ENCODE data around the gene ZEB2. TPM values are rescaled to one million over a fixed set of nuclear protein-coding genes. Genes with fewer than 3 reads are reported as not detected.
A peak's percentile ranks its signal among the peaks of the same experiment; 100 is the strongest.

The ZEB2 gene
- total and polyA plus RNA-seq, 2 of the 13 experiments (the other 11 are each of a cell fraction or from before 2014, with no cell fraction given), result 0.07 TPM; not detected in 1

DNA sequence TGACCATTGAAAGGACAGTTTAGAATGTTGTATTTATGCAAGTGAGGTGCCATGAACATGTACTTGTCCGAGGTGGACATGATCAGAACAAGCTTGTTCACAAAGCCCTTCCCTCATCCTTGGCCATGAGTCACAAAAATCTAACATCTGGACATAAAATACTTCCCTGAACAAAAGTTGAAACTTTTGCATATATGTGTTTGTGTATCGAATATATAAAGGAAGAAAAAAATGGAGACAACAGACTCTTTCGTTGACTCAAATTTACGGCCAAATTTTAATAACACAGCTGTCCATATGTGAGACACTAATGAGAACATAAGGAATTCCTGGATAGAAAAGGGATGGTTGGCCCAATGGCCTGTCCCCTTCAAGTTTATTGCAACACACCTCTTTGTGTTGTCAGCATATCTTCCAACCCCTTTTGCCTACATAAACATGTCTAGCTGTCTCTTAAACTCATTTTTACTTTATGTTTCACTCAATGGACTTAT is 19.4 kb upstream of the ZEB2 start (continued):
- TF ChIP-seq ZNF460 (CRISPR knock-in tag; IDR thresholded peaks at IDR 0.05; ENCODE audit: borderline replicate concordance), result no peak
- peak; percentile 42; the same call in 1 of the 2 replicates for TF ChIP-seq CEBPB (IDR thresholded peaks at IDR 0.05; ENCODE audit: borderline replicate concordance, low read depth, low read length)
- no peak for TF ChIP-seq CBFB (CRISPR knock-in tag; IDR thresholded peaks at IDR 0.05)
- TF ChIP-seq, protein P1, sequence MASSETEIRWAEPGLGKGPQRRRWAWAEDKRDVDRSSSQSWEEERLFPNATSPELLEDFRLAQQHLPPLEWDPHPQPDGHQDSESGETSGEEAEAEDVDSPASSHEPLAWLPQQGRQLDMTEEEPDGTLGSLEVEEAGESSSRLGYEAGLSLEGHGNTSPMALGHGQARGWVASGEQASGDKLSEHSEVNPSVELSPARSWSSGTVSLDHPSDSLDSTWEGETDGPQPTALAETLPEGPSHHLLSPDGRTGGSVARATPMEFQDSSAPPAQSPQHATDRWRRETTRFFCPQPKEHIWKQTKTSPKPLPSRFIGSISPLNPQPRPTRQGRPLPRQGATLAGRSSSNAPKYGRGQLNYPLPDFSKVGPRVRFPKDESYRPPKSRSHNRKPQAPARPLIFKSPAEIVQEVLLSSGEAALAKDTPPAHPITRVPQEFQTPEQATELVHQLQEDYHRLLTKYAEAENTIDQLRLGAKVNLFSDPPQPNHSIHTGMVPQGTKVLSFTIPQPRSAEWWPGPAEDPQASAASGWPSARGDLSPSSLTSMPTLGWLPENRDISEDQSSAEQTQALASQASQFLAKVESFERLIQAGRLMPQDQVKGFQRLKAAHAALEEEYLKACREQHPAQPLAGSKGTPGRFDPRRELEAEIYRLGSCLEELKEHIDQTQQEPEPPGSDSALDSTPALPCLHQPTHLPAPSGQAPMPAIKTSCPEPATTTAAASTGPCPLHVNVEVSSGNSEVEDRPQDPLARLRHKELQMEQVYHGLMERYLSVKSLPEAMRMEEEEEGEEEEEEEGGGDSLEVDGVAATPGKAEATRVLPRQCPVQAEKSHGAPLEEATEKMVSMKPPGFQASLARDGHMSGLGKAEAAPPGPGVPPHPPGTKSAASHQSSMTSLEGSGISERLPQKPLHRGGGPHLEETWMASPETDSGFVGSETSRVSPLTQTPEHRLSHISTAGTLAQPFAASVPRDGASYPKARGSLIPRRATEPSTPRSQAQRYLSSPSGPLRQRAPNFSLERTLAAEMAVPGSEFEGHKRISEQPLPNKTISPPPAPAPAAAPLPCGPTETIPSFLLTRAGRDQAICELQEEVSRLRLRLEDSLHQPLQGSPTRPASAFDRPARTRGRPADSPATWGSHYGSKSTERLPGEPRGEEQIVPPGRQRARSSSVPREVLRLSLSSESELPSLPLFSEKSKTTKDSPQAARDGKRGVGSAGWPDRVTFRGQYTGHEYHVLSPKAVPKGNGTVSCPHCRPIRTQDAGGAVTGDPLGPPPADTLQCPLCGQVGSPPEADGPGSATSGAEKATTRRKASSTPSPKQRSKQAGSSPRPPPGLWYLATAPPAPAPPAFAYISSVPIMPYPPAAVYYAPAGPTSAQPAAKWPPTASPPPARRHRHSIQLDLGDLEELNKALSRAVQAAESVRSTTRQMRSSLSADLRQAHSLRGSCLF (CRISPR knock-in tag; IDR thresholded peaks at IDR 0.05; ENCODE audit: borderline replicate concordance), result no peak
- TF ChIP-seq ZEB1 (IDR thresholded peaks at IDR 0.05; ENCODE audit: insufficient replicate concordance, low read depth), result no peak
- TF ChIP-seq MAFK (conservative IDR thresholded peaks at IDR 0.05 in 1 of 2, IDR thresholded peaks at IDR 0.05 in 1 of 2; ENCODE audit: low read length in 2 of 2), result peak in 1 of 2 experiments; percentile 34; a peak in 1 of 4 replicates
- TF ChIP-seq BRD4 (CRISPR knock-in tag; IDR thresholded peaks at IDR 0.05), result no peak
- 0 out of 2 replicates have a peak, but pooled peaks have one; percentile 5 for TF ChIP-seq MAFF (IDR thresholded peaks at IDR 0.05; ENCODE audit: low read depth, low read length)

DNA sequence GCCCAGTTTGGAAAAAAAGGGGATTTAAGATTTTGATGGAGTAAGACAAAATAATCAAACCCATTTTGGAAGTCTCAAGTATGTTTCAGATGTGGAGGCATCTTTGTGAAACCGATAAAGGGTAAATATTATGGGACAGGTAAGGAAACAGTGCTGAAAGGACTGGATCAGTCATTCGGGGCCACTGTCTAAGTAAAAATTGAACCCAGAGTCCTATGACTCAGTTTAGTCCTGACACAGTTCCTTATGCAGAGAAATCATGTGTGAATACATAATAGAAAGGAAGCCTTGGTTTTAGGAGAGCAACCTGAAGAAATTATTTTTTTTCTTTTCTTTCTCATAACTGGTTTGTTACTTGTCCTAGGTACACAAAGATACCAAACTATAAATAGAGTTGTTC is 15.4 kb upstream of the ZEB2 start:
- H3K27me3 ChIP-seq (ENCODE audit: control insufficient read depth in 1 of 2, insufficient read depth in 2 of 2, low read length in 2 of 2), result 0 out of 5 replicates have a peak, but pooled peaks cover 0 to 13% of the 10 kb centered on the region in 2 experiments
- no peaks in the 10 kb centered on the region for H3K36me3 ChIP-seq (replicated peaks in 1 of 2; ENCODE audit: control insufficient read depth in 1 of 2, insufficient read depth in 2 of 2, low read length in 2 of 2)
- no peak overlapping the region for H3K9ac ChIP-seq (ENCODE audit: insufficient read depth, low read depth, low read length)
- no peak overlapping the region for H3K4me3 ChIP-seq (replicated peaks in 1 of 3; ENCODE audit: insufficient read depth in 1 of 3, low read depth in 2 of 3, low read length in 3 of 3)
- DNase-seq (ENCODE audit: low spot score), result no peak
- no peaks in the 10 kb centered on the region for H3K9me3 ChIP-seq (ENCODE audit: low read length)
- CTCF ChIA-PET (ENCODE audit: low intra/inter-chr PET ratio, low total read pairs), result no interaction called here
- POLR2A ChIA-PET, result no interaction called here
- no peaks in the 10 kb centered on the region for H4K20me1 ChIP-seq (ENCODE audit: insufficient read depth, low read length)
- no peak overlapping the region for H3K4me2 ChIP-seq (ENCODE audit: low read depth, low read length)
- H2AFZ ChIP-seq (ENCODE audit: low read length), result no peak overlapping the region
- WGBS (ENCODE audit: low lambda C conversion rate), result 1% methylated on average over 2 of the region's 2 CpGs
- no peaks in the 10 kb centered on the region for H3K4me1 ChIP-seq (ENCODE audit: insufficient read depth, low read length)
- intact Hi-C loops (cut with micrococcal nuclease; ENCODE audit: unreplicated experiment) (no loop called here), in situ Hi-C loops (cut with HindIII; ENCODE audit: extremely low pct_ligation_motif_present, low pct_unique_long_range_greater_than_20kb) (no loop called here)
- BruUV-seq (replicated peaks), result no TSS peak
- no peaks in the 10 kb centered on the region for H3K79me2 ChIP-seq (ENCODE audit: insufficient read depth, low read length)
- no peak for FAIRE-seq
- H3K27ac ChIP-seq (ENCODE audit: extremely low read length, insufficient read depth, low read length), result no peak overlapping the region
- ATAC-seq, result no peak
- TF ChIP-seq TRIM24 (CRISPR knock-in tag; IDR thresholded peaks at IDR 0.05) (no peak), HOXD1 (CRISPR knock-in tag; IDR thresholded peaks at IDR 0.05) (no peak), ZNF790 (CRISPR knock-in tag; IDR thresholded peaks at IDR 0.05; ENCODE audit: borderline replicate concordance) (no peak), ZNF674 (CRISPR knock-in tag; IDR thresholded peaks at IDR 0.05; ENCODE audit: low read depth) (no peak), ZFAT (CRISPR knock-in tag; conservative IDR thresholded peaks at IDR 0.05) (no peak), ZNF713 (CRISPR knock-in tag; IDR thresholded peaks at IDR 0.05) (no peak), ATRX (CRISPR knock-in tag; IDR thresholded peaks at IDR 0.05; ENCODE audit: borderline replicate concordance) (no peak)

Data from HepG2 (cell line).